Coronary artery (tissue), 2 donors: ENCODE data around the gene SREBF2.

ENCODE experiments used
- DNase-seq: peaks from one replicate; pipeline ENCODE4 v3.0.0-alpha.2; 2017; ENCODE audit warnings: low spot score
- H3K27ac ChIP-seq, 2 donors: fragments of 200-600 bp; sonication (generic); one replicate each; pipeline ENCODE4 v1.5.1; 2016 to 2019
- H3K4me3 ChIP-seq: fragments of 200-600 bp; sonication (generic); 2 replicates; pipeline ENCODE4 v1.5.1; 2016; ENCODE audit warnings: mild to moderate bottlenecking, moderate library complexity
- CTCF ChIP-seq: fragments of 200-600 bp; sonication (generic); IDR thresholded peaks from one replicate; pipeline ENCODE4 v1.5.1; 2019; ENCODE audit warnings: antibody characterized with exemption

Gene SREBF2

GRCh38 chr22:41813726-41814410 lies 19.0 kb upstream of the SREBF2 start:
- Histone ChIP-seq H3K4me3 (no peak overlapping the region), H3K27ac (no peak overlapping the region)
- no peak for DNase-seq
- no peak for TF ChIP-seq CTCF

GRCh38 chr22:41815716-41816115 lies 17.2 kb upstream of the SREBF2 start:
- DNase-seq = no peak
- Histone ChIP-seq H3K4me3 (no peak overlapping the region), H3K27ac (no peak overlapping the region)
- TF ChIP-seq CTCF = no peak

GRCh38 chr22:41816241-41816640 lies 16.7 kb upstream of the SREBF2 start:
- Histone ChIP-seq H3K27ac (no peak overlapping the region), H3K4me3 (no peak overlapping the region)
- DNase-seq = no peak
- no peak for TF ChIP-seq CTCF

GRCh38 chr22:41816871-41817270 lies 16.0 kb upstream of the SREBF2 start:
- Histone ChIP-seq H3K27ac (no peak overlapping the region), H3K4me3 (no peak overlapping the region)
- no peak for TF ChIP-seq CTCF
- DNase-seq = no peak

- DNase-seq = no peak
- TF ChIP-seq CTCF = no peak
- no peak overlapping the region for H3K4me3 ChIP-seq
Measured at GRCh38 chr22:41818011-41818410, 14.9 kb upstream of the SREBF2 start.

GRCh38 chr22:41818596-41818995 lies 14.3 kb upstream of the SREBF2 start:
- no peak overlapping the region for H3K4me3 ChIP-seq
- no peak overlapping the region for H3K27ac ChIP-seq
- TF ChIP-seq CTCF = no peak
- DNase-seq = no peak

More at GRCh38 chr22:41818011-41818410, 14.9 kb upstream of the SREBF2 start:
- no peak overlapping the region for H3K27ac ChIP-seq

- no peak overlapping the region for H3K4me3 ChIP-seq
- H3K27ac ChIP-seq = no peak overlapping the region
- TF ChIP-seq CTCF = no peak
- no peak for DNase-seq
Measured at GRCh38 chr22:41819257-41819656, 13.6 kb upstream of the SREBF2 start.
